ENCODE measurements around the gene OR2M3.

OR2M3 gene, protein sequence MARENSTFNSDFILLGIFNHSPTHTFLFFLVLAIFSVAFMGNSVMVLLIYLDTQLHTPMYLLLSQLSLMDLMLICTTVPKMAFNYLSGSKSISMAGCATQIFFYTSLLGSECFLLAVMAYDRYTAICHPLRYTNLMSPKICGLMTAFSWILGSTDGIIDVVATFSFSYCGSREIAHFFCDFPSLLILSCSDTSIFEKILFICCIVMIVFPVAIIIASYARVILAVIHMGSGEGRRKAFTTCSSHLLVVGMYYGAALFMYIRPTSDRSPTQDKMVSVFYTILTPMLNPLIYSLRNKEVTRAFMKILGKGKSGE

GRCh38 chr1:248196965-248197364 is at the start of gene OR2M3:
OR2M3 (plus strand) TSS chr1:248197265; CDS start chr1:248203068, 5,803 bp downstream.
- no peaks in the 10 kb centered on the region for H3K36me3 ChIP-seq (ENCODE audit: control insufficient read depth in 1 of 2, insufficient read depth in 2 of 2, low read length in 2 of 2)
- H3K27me3 ChIP-seq (ENCODE audit: control insufficient read depth in 1 of 2, insufficient read depth in 2 of 2, low read length in 2 of 2), result no peaks in the 10 kb centered on the region
- H3K4me3 ChIP-seq (ENCODE audit: low read depth in 1 of 2, low read length in 2 of 2), result no peak within 1 kb of the TSS
- no peaks in the 10 kb centered on the region for H3K4me1 ChIP-seq (ENCODE audit: control insufficient read depth in 1 of 2, insufficient read depth in 2 of 2, low read length in 2 of 2)
- peaks cover 0 to 2% of the 10 kb centered on the region in 2 donors for H3K9me3 ChIP-seq (ENCODE audit: control insufficient read depth in 1 of 2, low read length in 2 of 2)
- no peak within 1 kb of the TSS for H3K9ac ChIP-seq (ENCODE audit: low read depth in 1 of 2, low read length in 2 of 2)
- H3K27ac ChIP-seq (ENCODE audit: low read depth, low read length), result no peak within 1 kb of the TSS

GRCh38 chr1:248152056-248152827 is 44.8 kb upstream of the OR2M3 start:
- Histone ChIP-seq H3K36me3 (ENCODE audit: control insufficient read depth in 1 of 2, insufficient read depth in 2 of 2, low read length in 2 of 2) (no peaks in the 10 kb centered on the region), H3K9me3 (ENCODE audit: control insufficient read depth in 1 of 2, low read length in 2 of 2) (peaks cover 11 to 12% of the 10 kb centered on the region in 2 donors), H3K27me3 (ENCODE audit: control insufficient read depth in 1 of 2, insufficient read depth in 2 of 2, low read length in 2 of 2) (no peaks in the 10 kb centered on the region), H3K9ac (ENCODE audit: low read depth in 1 of 2, low read length in 2 of 2) (no peak overlapping the region), H3K27ac (ENCODE audit: low read depth, low read length) (no peak overlapping the region), H3K4me1 (ENCODE audit: control insufficient read depth in 1 of 2, insufficient read depth in 2 of 2, low read length in 2 of 2) (no peaks in the 10 kb centered on the region), H3K4me3 (ENCODE audit: low read depth in 1 of 2, low read length in 2 of 2) (no peak overlapping the region)

- no peak overlapping the region for H3K27ac ChIP-seq (ENCODE audit: low read depth, low read length)
- H3K9ac ChIP-seq (ENCODE audit: low read depth in 1 of 2, low read length in 2 of 2), result no peak overlapping the region
- H3K27me3 ChIP-seq (ENCODE audit: control insufficient read depth in 1 of 2, insufficient read depth in 2 of 2, low read length in 2 of 2), result no peaks in the 10 kb centered on the region
- no peaks in the 10 kb centered on the region for H3K36me3 ChIP-seq (ENCODE audit: control insufficient read depth in 1 of 2, insufficient read depth in 2 of 2, low read length in 2 of 2)
- no peaks in the 10 kb centered on the region for H3K4me1 ChIP-seq (ENCODE audit: control insufficient read depth in 1 of 2, insufficient read depth in 2 of 2, low read length in 2 of 2)
- no peak overlapping the region for H3K4me3 ChIP-seq (ENCODE audit: low read depth in 1 of 2, low read length in 2 of 2)
- H3K9me3 ChIP-seq (ENCODE audit: control insufficient read depth in 1 of 2, low read length in 2 of 2), result peaks cover 4 to 11% of the 10 kb centered on the region in 2 donors
These were observed 41.1 kb upstream of the OR2M3 start for GRCh38 chr1:248155927-248156326.

GRCh38 chr1:248158758-248159157 is 38.3 kb upstream of the OR2M3 start:
- Histone ChIP-seq H3K9ac (ENCODE audit: low read depth in 1 of 2, low read length in 2 of 2) (no peak overlapping the region), H3K9me3 (ENCODE audit: control insufficient read depth in 1 of 2, low read length in 2 of 2) (peaks cover 0 to 7% of the 10 kb centered on the region in 2 donors), H3K36me3 (ENCODE audit: control insufficient read depth in 1 of 2, insufficient read depth in 2 of 2, low read length in 2 of 2) (no peaks in the 10 kb centered on the region), H3K27ac (ENCODE audit: low read depth, low read length) (no peak overlapping the region), H3K27me3 (ENCODE audit: control insufficient read depth in 1 of 2, insufficient read depth in 2 of 2, low read length in 2 of 2) (no peaks in the 10 kb centered on the region), H3K4me3 (ENCODE audit: low read depth in 1 of 2, low read length in 2 of 2) (no peak overlapping the region), H3K4me1 (ENCODE audit: control insufficient read depth in 1 of 2, insufficient read depth in 2 of 2, low read length in 2 of 2) (no peaks in the 10 kb centered on the region)

- Histone ChIP-seq H3K27ac (ENCODE audit: low read depth, low read length) (no peak overlapping the region), H3K4me1 (ENCODE audit: control insufficient read depth in 1 of 2, insufficient read depth in 2 of 2, low read length in 2 of 2) (no peaks in the 10 kb centered on the region), H3K27me3 (ENCODE audit: control insufficient read depth in 1 of 2, insufficient read depth in 2 of 2, low read length in 2 of 2) (no peaks in the 10 kb centered on the region), H3K9ac (ENCODE audit: low read depth in 1 of 2, low read length in 2 of 2) (no peak overlapping the region), H3K4me3 (ENCODE audit: low read depth in 1 of 2, low read length in 2 of 2) (no peak overlapping the region), H3K36me3 (ENCODE audit: control insufficient read depth in 1 of 2, insufficient read depth in 2 of 2, low read length in 2 of 2) (no peaks in the 10 kb centered on the region), H3K9me3 (ENCODE audit: control insufficient read depth in 1 of 2, low read length in 2 of 2) (peaks cover 0 to 12% of the 10 kb centered on the region in 2 donors)
These were observed 33.0 kb upstream of the OR2M3 start for GRCh38 chr1:248164031-248164430.

- H3K9me3 ChIP-seq (ENCODE audit: control insufficient read depth in 1 of 2, low read length in 2 of 2), result peaks cover 0 to 8% of the 10 kb centered on the region in 2 donors
- no peak overlapping the region for H3K9ac ChIP-seq (ENCODE audit: low read depth in 1 of 2, low read length in 2 of 2)
- no peak overlapping the region for H3K27ac ChIP-seq (ENCODE audit: low read depth, low read length)
- H3K4me3 ChIP-seq (ENCODE audit: low read depth in 1 of 2, low read length in 2 of 2), result no peak overlapping the region
- H3K4me1 ChIP-seq (ENCODE audit: control insufficient read depth in 1 of 2, insufficient read depth in 2 of 2, low read length in 2 of 2), result no peaks in the 10 kb centered on the region
- H3K36me3 ChIP-seq (ENCODE audit: control insufficient read depth in 1 of 2, insufficient read depth in 2 of 2, low read length in 2 of 2), result no peaks in the 10 kb centered on the region
- no peaks in the 10 kb centered on the region for H3K27me3 ChIP-seq (ENCODE audit: control insufficient read depth in 1 of 2, insufficient read depth in 2 of 2, low read length in 2 of 2)
These were observed 31.9 kb upstream of the OR2M3 start for GRCh38 chr1:248165186-248165585.

DNA sequence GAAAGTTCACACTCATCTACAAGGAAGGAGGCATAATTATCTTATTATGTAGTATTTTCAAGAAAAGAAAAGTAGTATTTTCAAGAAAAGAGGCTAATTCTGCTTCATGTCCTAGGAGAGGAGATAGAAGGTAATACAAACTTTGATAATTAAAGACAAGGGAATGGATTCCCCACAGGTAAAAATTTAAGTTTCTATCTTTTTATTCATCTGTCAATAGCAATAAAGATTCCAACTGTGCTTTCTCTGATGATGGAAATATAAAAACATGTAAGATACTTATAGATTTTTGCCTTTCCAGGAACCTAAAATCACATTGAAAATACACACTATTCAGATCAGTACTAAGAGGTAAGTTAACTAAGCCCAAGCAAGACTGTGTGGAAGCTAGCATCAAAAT is 22.5 kb upstream of the OR2M3 start, which contains the start of gene OR2M2:
Gene OR2M2 (plus strand): TSS at position 301 of the 400 bp plus-strand sequence. CDS start 5,165 bp downstream, outside the sequence.
- H3K27me3 ChIP-seq (ENCODE audit: control insufficient read depth in 1 of 2, insufficient read depth in 2 of 2, low read length in 2 of 2), result no peaks in the 10 kb centered on the region
- H3K4me1 ChIP-seq (ENCODE audit: control insufficient read depth in 1 of 2, insufficient read depth in 2 of 2, low read length in 2 of 2), result no peaks in the 10 kb centered on the region
- H3K36me3 ChIP-seq (ENCODE audit: control insufficient read depth in 1 of 2, insufficient read depth in 2 of 2, low read length in 2 of 2), result no peaks in the 10 kb centered on the region
- H3K4me3 ChIP-seq (ENCODE audit: low read depth in 1 of 2, low read length in 2 of 2), result no peak within 1 kb of the TSS
- H3K27ac ChIP-seq (ENCODE audit: low read depth, low read length), result no peak within 1 kb of the TSS
- no peaks in the 10 kb centered on the region for H3K9me3 ChIP-seq (ENCODE audit: control insufficient read depth in 1 of 2, low read length in 2 of 2)
- no peak within 1 kb of the TSS for H3K9ac ChIP-seq (ENCODE audit: low read depth in 1 of 2, low read length in 2 of 2)

DNA sequence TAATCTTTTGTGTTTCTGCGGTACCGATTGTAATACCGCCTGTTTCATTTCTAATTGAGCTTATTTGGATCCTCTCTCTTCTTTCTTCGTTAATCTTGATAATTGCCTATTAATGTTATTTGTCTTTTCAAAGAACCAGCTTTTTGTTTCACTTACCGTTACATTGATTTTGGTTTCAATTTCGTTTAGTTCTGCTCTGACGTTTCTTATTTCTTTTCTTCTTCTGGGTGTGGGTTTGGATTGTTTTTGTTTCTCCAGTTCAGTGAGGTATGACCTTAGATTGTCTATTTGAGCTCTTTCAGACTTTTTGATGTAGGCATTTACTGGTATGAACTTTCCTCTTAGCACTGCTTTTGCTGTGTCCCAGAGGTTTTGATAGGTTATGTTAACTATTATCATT is 13.1 kb upstream of the OR2M3 start:
- no peak overlapping the region for H3K4me3 ChIP-seq (ENCODE audit: low read depth in 1 of 2, low read length in 2 of 2)
- H3K9ac ChIP-seq (ENCODE audit: low read depth in 1 of 2, low read length in 2 of 2), result no peak overlapping the region
- no peak overlapping the region for H3K27ac ChIP-seq (ENCODE audit: low read depth, low read length)
- peaks cover 0 to 10% of the 10 kb centered on the region in 2 donors for H3K9me3 ChIP-seq (ENCODE audit: control insufficient read depth in 1 of 2, low read length in 2 of 2)
- H3K4me1 ChIP-seq (ENCODE audit: control insufficient read depth in 1 of 2, insufficient read depth in 2 of 2, low read length in 2 of 2), result no peaks in the 10 kb centered on the region
- H3K36me3 ChIP-seq (ENCODE audit: control insufficient read depth in 1 of 2, insufficient read depth in 2 of 2, low read length in 2 of 2), result no peaks in the 10 kb centered on the region
- H3K27me3 ChIP-seq (ENCODE audit: control insufficient read depth in 1 of 2, insufficient read depth in 2 of 2, low read length in 2 of 2), result no peaks in the 10 kb centered on the region

DNA sequence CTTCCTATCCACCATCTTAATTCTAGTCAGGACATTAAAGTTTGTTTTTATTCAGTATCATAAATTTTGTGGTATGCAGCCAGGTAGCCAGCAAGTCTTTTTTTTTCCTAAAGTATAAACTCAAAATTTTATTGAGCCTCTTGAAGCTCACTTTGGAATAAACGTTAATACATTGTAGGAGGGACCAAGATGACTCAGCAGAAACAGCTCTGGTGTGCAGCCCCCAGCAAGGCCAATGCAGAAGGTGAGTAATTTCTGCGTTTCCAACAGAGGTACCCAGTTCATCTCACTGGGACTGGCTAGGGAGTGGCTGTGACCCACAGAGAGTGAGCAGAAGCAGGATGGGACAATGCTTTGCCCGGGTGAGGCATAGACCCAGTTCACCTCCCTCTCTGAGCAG is 9.7 kb upstream of the OR2M3 start:
- H3K9me3 ChIP-seq (ENCODE audit: control insufficient read depth in 1 of 2, low read length in 2 of 2), result peaks cover 4 to 10% of the 10 kb centered on the region in 2 donors
- no peaks in the 10 kb centered on the region for H3K4me1 ChIP-seq (ENCODE audit: control insufficient read depth in 1 of 2, insufficient read depth in 2 of 2, low read length in 2 of 2)
- H3K4me3 ChIP-seq (ENCODE audit: low read depth in 1 of 2, low read length in 2 of 2), result no peak overlapping the region
- H3K9ac ChIP-seq (ENCODE audit: low read depth in 1 of 2, low read length in 2 of 2), result no peak overlapping the region
- no peaks in the 10 kb centered on the region for H3K27me3 ChIP-seq (ENCODE audit: control insufficient read depth in 1 of 2, insufficient read depth in 2 of 2, low read length in 2 of 2)
- no peak overlapping the region for H3K27ac ChIP-seq (ENCODE audit: low read depth, low read length)
- no peaks in the 10 kb centered on the region for H3K36me3 ChIP-seq (ENCODE audit: control insufficient read depth in 1 of 2, insufficient read depth in 2 of 2, low read length in 2 of 2)

- Histone ChIP-seq H3K36me3 (ENCODE audit: control insufficient read depth in 1 of 2, insufficient read depth in 2 of 2, low read length in 2 of 2) (no peaks in the 10 kb centered on the region), H3K9ac (ENCODE audit: low read depth in 1 of 2, low read length in 2 of 2) (no peak overlapping the region), H3K27me3 (ENCODE audit: control insufficient read depth in 1 of 2, insufficient read depth in 2 of 2, low read length in 2 of 2) (no peaks in the 10 kb centered on the region), H3K9me3 (ENCODE audit: control insufficient read depth in 1 of 2, low read length in 2 of 2) (peaks cover 4 to 10% of the 10 kb centered on the region in 2 donors), H3K4me3 (ENCODE audit: low read depth in 1 of 2, low read length in 2 of 2) (no peak overlapping the region), H3K4me1 (ENCODE audit: control insufficient read depth in 1 of 2, insufficient read depth in 2 of 2, low read length in 2 of 2) (no peaks in the 10 kb centered on the region), H3K27ac (ENCODE audit: low read depth, low read length) (no peak overlapping the region)
These were observed 8.0 kb upstream of the OR2M3 start for GRCh38 chr1:248189026-248189425.
